Suprapubic skin (tissue), 4 donors: ENCODE measurements around the gene DISP3. TPM values are rescaled to one million over a fixed set of nuclear protein-coding genes. Genes with fewer than 3 reads are reported as not detected.

ENCODE experiments used
- DNase-seq, 2 donors: peaks; one replicate each; pipeline ENCODE4 v3.0.0-alpha.2; 2019; ENCODE audit warnings: low spot score in 2 of 2
- H3K27ac ChIP-seq: fragments of 200-600 bp; sonication (generic); one replicate; pipeline ENCODE4 v1.5.1; 2019
- H3K27me3 ChIP-seq: fragments of 200-600 bp; sonication (generic); one replicate; pipeline ENCODE4 v1.5.1; 2019
- H3K36me3 ChIP-seq: fragments of 200-600 bp; sonication (generic); one replicate; pipeline ENCODE4 v1.5.1; 2019
- H3K4me1 ChIP-seq: fragments of 200-600 bp; sonication (generic); one replicate; pipeline ENCODE4 v1.5.1; 2019
- H3K4me3 ChIP-seq: fragments of 200-600 bp; sonication (generic); one replicate; pipeline ENCODE4 v1.5.1; 2019; ENCODE audit warnings: mild to moderate bottlenecking
- H3K9me3 ChIP-seq: fragments of 200-600 bp; sonication (generic); one replicate; pipeline ENCODE4 v1.5.1; 2019
- EP300 ChIP-seq: sonication (generic); formaldehyde crosslinking; IDR thresholded peaks from one replicate; pipeline ENCODE4 v1.6.1; 2017; ENCODE audit warnings: antibody characterized with exemption
- POLR2A ChIP-seq, 2 donors: fragments of 450-650 bp; IDR thresholded peaks; one replicate each; pipeline ENCODE4 v1.6.1; 2017; ENCODE audit warnings: antibody characterized with exemption in 2 of 2, mild to moderate bottlenecking in 2 of 2, moderate library complexity in 2 of 2
- POLR2AphosphoS5 ChIP-seq, 3 donors: sonication (generic); formaldehyde crosslinking; IDR thresholded peaks; one replicate each; pipeline ENCODE4 v1.6.1; 2017; ENCODE audit warnings: antibody characterized with exemption in 3 of 3
- WGBS: methylation state at CpG from one replicate; pipeline ENCODE4 v1.1.5; 2018; 5-methylcytosine and 5-hydroxymethylcytosine counted together
- total RNA-seq, 4 donors: library from RNA; depleted of rRNA; stranded (reverse); fragments of >200 nt; gene quantifications; one replicate each; pipeline ENCODE4 v1.1.0, GENCODE V29; 2016
- TF ChIP-seq, protein P1 (sequence below), 2 donors: fragments of 200-600 bp in 1 of 2; fragments of 450-650 bp in 1 of 2; sonication (generic) in 1 of 2; IDR thresholded peaks; one replicate each; pipeline ENCODE4 v1.5.1; 2016 to 2019; ENCODE audit warnings: antibody characterized with exemption in 2 of 2, mild to moderate bottlenecking in 1 of 2, moderate library complexity in 1 of 2

Gene DISP3
- total RNA-seq, 4 donors from 2014 or later: not detected

- H3K9me3 ChIP-seq: no peaks in the 10 kb centered on the region
- TF ChIP-seq, protein P1, sequence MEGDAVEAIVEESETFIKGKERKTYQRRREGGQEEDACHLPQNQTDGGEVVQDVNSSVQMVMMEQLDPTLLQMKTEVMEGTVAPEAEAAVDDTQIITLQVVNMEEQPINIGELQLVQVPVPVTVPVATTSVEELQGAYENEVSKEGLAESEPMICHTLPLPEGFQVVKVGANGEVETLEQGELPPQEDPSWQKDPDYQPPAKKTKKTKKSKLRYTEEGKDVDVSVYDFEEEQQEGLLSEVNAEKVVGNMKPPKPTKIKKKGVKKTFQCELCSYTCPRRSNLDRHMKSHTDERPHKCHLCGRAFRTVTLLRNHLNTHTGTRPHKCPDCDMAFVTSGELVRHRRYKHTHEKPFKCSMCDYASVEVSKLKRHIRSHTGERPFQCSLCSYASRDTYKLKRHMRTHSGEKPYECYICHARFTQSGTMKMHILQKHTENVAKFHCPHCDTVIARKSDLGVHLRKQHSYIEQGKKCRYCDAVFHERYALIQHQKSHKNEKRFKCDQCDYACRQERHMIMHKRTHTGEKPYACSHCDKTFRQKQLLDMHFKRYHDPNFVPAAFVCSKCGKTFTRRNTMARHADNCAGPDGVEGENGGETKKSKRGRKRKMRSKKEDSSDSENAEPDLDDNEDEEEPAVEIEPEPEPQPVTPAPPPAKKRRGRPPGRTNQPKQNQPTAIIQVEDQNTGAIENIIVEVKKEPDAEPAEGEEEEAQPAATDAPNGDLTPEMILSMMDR (IDR thresholded peaks at IDR 0.05): no peak
- TF ChIP-seq POLR2A (IDR thresholded peaks at IDR 0.05) (no peak), POLR2AphosphoS5 (IDR thresholded peaks at IDR 0.05) (no peak), EP300 (no peak)
- H3K4me3 ChIP-seq: no peak overlapping the region
- 78% methylated on average over 20 of the region's 26 CpGs for WGBS
- H3K27ac ChIP-seq: no peak overlapping the region
- H3K4me1 ChIP-seq: no peaks in the 10 kb centered on the region
- peaks cover 4% of the 10 kb centered on the region for H3K27me3 ChIP-seq
- DNase-seq: peak; percentile 32 to 68
- no peaks in the 10 kb centered on the region for H3K36me3 ChIP-seq
Observed at GRCh38 chr1:11526071-11526895, 47.3 kb downstream of the DISP3 start.

- H3K36me3 ChIP-seq: no peaks in the 10 kb centered on the region
- H3K27me3 ChIP-seq: peaks cover 12% of the 10 kb centered on the region
- H3K4me3 ChIP-seq: no peak overlapping the region
- peak in 1 of 2 donors; percentile 44 for DNase-seq
- H3K27ac ChIP-seq: no peak overlapping the region
- TF ChIP-seq, protein P1 (IDR thresholded peaks at IDR 0.05): no peak
- TF ChIP-seq POLR2AphosphoS5 (IDR thresholded peaks at IDR 0.05): no peak
- TF ChIP-seq POLR2A (IDR thresholded peaks at IDR 0.05): no peak
- TF ChIP-seq EP300: no peak
- no peaks in the 10 kb centered on the region for H3K9me3 ChIP-seq
- 91% methylated on average over 13 of the region's 13 CpGs for WGBS
- H3K4me1 ChIP-seq: no peaks in the 10 kb centered on the region
Observed at GRCh38 chr1:11527541-11528452, 48.8 kb downstream of the DISP3 start.

- Histone ChIP-seq H3K36me3 (no peaks in the 10 kb centered on the region), H3K4me3 (no peak overlapping the region), H3K4me1 (no peaks in the 10 kb centered on the region), H3K27ac (no peak overlapping the region), H3K27me3 (peaks cover 12% of the 10 kb centered on the region), H3K9me3 (no peaks in the 10 kb centered on the region)
- no peak for TF ChIP-seq POLR2A (IDR thresholded peaks at IDR 0.05)
- TF ChIP-seq, protein P1 (IDR thresholded peaks at IDR 0.05): no peak
- TF ChIP-seq EP300: no peak
- TF ChIP-seq POLR2AphosphoS5 (IDR thresholded peaks at IDR 0.05): no peak
- 88% methylated on average over 10 of the region's 13 CpGs for WGBS
- DNase-seq: peak; percentile 43 to 76
Observed at GRCh38 chr1:11528611-11529261, 49.8 kb downstream of the DISP3 start.

- 85% methylated on average over 9 of the region's 10 CpGs for WGBS
- peak in 1 of 2 donors; percentile 75 for DNase-seq
- Histone ChIP-seq H3K27ac (no peak overlapping the region), H3K4me1 (no peaks in the 10 kb centered on the region), H3K9me3 (no peaks in the 10 kb centered on the region), H3K4me3 (no peak overlapping the region), H3K27me3 (peaks cover 12% of the 10 kb centered on the region), H3K36me3 (no peaks in the 10 kb centered on the region)
- TF ChIP-seq EP300 (no peak), POLR2AphosphoS5 (IDR thresholded peaks at IDR 0.05) (no peak), POLR2A (IDR thresholded peaks at IDR 0.05) (no peak)
- TF ChIP-seq, protein P1 (IDR thresholded peaks at IDR 0.05): no peak
Observed at GRCh38 chr1:11529330-11529729, 50.4 kb downstream of the DISP3 start.
